ENCODE measurements around the gene PEX5L. TPM values are rescaled to one million over a fixed set of nuclear protein-coding genes. Genes with fewer than 3 reads are reported as not detected.

The PEX5L gene
- polyA plus RNA-seq, 1 experiment = not detected

DNA sequence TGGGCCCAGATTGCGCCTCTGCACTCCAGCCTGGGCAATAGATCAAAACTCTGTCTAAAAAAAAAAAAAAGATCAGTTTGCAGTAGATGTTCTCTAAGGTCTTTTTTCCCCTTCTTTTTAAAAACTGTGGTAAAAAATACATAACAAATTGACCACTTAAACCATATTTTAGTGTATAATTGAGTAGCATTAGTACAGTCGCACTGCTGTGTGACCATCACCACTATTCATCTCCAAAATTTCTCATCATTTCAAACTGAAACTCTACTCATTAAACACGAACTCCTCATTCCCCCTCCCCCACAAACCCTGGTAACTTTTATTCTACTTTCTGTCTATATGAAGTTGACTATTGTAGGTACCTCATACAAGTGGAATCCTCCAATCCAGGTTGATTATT is 160.3 kb downstream of the PEX5L start:
- H3K4me3 ChIP-seq (ENCODE audit: low read depth, low read length) = no peak overlapping the region
- CTCF ChIA-PET = no interaction called here
- H3K27me3 ChIP-seq (ENCODE audit: control insufficient read depth, insufficient read depth, low read length) = no peaks in the 10 kb centered on the region; the same call in 1 of the 2 replicates
- POLR2A ChIA-PET = interaction anchor here (0.7 kb wide), 1 partner anchor 24 kb away, joined by 3 read pairs; no protein-coding TSS in a partner anchor
- no peak for TF ChIP-seq CTCF (IDR thresholded peaks at IDR 0.05; ENCODE audit: insufficient read depth, low read depth, low read length)
- H3K36me3 ChIP-seq (ENCODE audit: control insufficient read depth, insufficient read depth, low read length) = no peaks in the 10 kb centered on the region
- DNase-seq (ENCODE audit: low read depth) = no peak

- Histone ChIP-seq H3K36me3 (ENCODE audit: control insufficient read depth, insufficient read depth, low read length) (no peaks in the 10 kb centered on the region), H3K4me3 (ENCODE audit: low read depth, low read length) (no peak overlapping the region), H3K27me3 (ENCODE audit: control insufficient read depth, insufficient read depth, low read length) (no peaks in the 10 kb centered on the region)
- ChIA-PET CTCF (interaction anchor here (1.3 kb wide), 1 partner anchor 9 kb away, joined by 3 read pairs; no protein-coding TSS in a partner anchor), POLR2A (no interaction called here)
- no peak for DNase-seq (ENCODE audit: low read depth)
- TF ChIP-seq CTCF (IDR thresholded peaks at IDR 0.05; ENCODE audit: insufficient read depth, low read depth, low read length) = no peak
These were observed 163.9 kb downstream of the PEX5L start for GRCh38 chr3:179872842-179873241.

- Histone ChIP-seq H3K4me3 (ENCODE audit: low read depth, low read length) (no peak overlapping the region), H3K36me3 (ENCODE audit: control insufficient read depth, insufficient read depth, low read length) (no peaks in the 10 kb centered on the region), H3K27me3 (ENCODE audit: control insufficient read depth, insufficient read depth, low read length) (no peaks in the 10 kb centered on the region)
- CTCF ChIA-PET = no interaction called here
- TF ChIP-seq CTCF (IDR thresholded peaks at IDR 0.05; ENCODE audit: insufficient read depth, low read depth, low read length) = no peak
- DNase-seq (ENCODE audit: low read depth) = no peak
- POLR2A ChIA-PET = no interaction called here
These were observed 165.0 kb downstream of the PEX5L start for GRCh38 chr3:179871782-179872181.

DNA sequence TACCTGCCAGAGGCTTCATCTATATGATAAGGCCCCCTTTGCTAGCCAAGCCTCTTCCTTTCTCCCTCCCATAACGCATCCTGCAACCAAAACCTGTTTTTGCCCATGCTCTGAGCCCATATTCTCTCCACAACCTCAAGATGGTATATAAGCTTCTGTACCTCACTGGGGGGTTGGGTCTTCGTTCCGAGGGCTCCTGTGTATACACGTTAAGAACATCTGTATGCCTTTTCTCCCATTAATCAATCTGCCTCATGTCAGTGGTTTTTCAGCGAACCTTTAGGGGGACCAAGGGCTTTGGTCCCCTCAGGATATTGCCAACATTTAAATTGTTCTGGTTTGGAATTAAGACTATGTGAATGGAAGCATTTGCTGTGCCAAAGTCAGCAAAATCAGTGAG is 168.0 kb downstream of the PEX5L start:
- POLR2A ChIA-PET = no interaction called here

GRCh38 chr3:179867961-179868360 is 168.8 kb downstream of the PEX5L start:
- H3K4me3 ChIP-seq (ENCODE audit: low read depth, low read length) = no peak overlapping the region
- no peaks in the 10 kb centered on the region for H3K36me3 ChIP-seq (ENCODE audit: control insufficient read depth, insufficient read depth, low read length)
- DNase-seq (ENCODE audit: low read depth) = no peak
- CTCF ChIA-PET = interaction anchor here (1.5 kb wide), 1 partner anchor 15 kb away, joined by 3 read pairs; no protein-coding TSS in a partner anchor
- no peak for TF ChIP-seq CTCF (IDR thresholded peaks at IDR 0.05; ENCODE audit: insufficient read depth, low read depth, low read length)
- no peaks in the 10 kb centered on the region for H3K27me3 ChIP-seq (ENCODE audit: control insufficient read depth, insufficient read depth, low read length)
- POLR2A ChIA-PET = no interaction called here

More for the DNA sequence above, 168.0 kb downstream of the PEX5L start:
- no peak for TF ChIP-seq CTCF (IDR thresholded peaks at IDR 0.05; ENCODE audit: insufficient read depth, low read depth, low read length)
- no peak for DNase-seq (ENCODE audit: low read depth)
- CTCF ChIA-PET = interaction anchor here (1.5 kb wide), 1 partner anchor 15 kb away, joined by 3 read pairs; no protein-coding TSS in a partner anchor
- Histone ChIP-seq H3K36me3 (ENCODE audit: control insufficient read depth, insufficient read depth, low read length) (no peaks in the 10 kb centered on the region), H3K4me3 (ENCODE audit: low read depth, low read length) (no peak overlapping the region), H3K27me3 (ENCODE audit: control insufficient read depth, insufficient read depth, low read length) (no peaks in the 10 kb centered on the region)

Data from BJ (cell line).